COLO829 (cell line): ENCODE results near the gene TTYH1.
A peak's percentile ranks its signal among the peaks of the same experiment; 100 is the strongest.
"Not testable (repeated sequence)": the region's sequence is repeated elsewhere in the genome, so short reads cannot be mapped to it uniquely, and the experiment has no call there.

Experiments
- DNase-seq: peaks from one replicate; pipeline ENCODE4 v3.0.0; 2012; ENCODE audit warnings: low spot score

Gene TTYH1

DNA sequence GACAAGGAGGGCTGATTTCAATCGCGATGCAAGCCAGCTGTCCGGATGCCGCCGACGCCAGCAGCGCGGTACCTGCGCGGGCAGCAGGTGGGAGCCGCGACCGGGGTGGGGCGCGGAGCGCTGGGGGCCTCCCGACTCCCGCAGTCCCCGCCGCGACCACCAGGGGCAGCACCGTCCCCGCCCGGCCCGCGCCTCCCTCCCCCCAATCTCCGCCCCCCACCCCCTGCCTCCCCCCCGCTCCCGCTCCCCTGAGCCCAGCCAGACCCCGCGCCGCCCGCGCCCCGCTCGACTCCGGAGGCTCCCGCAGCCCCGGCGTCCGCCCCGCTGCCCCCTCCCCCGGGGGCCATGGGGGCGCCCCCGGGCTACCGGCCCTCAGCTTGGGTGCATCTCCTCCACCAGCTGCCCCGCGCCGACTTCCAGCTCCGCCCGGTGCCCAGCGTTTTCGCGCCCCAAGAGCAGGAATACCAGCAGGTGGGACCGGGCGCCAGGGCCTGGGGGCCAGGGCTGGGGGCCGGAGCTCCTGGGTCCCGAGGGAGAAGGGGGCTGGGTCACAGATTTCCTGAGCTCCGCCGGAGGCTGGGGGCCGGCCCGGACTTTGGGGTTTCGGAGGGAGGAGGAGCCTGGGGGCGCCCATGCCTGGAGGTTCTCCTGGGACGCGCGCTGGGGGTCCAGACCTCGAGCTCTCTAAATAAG lies at the start of gene TTYH1:
Gene TTYH1 (plus strand): TSS at position 257 of the 693 bp plus-strand sequence. CDS start 89 bp downstream, at position 346.
- DNase-seq = peak; percentile 24

DNA sequence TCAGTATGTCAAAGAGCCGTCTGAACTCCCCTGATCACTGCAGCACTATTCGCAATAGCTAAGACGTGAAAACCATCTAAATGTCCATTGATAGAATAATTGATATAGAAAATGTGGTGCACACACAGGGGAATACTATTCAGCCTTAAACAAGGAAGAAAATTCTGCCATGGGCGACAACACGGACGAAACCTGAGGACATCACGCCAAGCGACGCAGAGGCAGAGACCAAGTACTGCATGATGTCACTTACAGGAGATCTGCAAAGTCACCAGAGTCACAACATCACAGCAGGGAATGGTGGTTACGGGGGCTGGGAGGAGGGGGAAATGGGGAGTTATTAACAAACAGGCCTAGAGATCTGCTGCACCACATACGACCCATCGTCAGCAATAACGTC lies 49.5 kb upstream of the TTYH1 start:
- DNase-seq = not testable (repeated sequence)

DNA sequence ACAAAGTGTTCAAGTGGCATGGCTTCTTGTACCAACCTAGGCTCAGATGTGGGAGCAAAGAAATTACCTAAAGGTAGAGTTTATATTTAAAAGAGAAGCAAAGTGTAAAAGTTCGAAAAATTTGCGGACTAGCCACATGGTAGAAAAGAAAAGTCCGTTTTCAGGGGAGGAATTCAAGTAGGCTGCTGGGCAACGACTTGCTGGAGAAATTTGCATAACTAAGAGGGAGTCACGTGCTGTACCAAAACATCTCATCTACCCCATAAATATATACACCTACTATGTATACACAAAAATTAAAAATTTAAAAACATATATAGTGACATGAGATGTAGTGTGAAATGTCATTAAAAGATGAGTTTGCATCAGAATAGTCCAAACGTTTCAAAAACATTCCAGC lies 48.5 kb upstream of the TTYH1 start:
- no peak for DNase-seq

DNA sequence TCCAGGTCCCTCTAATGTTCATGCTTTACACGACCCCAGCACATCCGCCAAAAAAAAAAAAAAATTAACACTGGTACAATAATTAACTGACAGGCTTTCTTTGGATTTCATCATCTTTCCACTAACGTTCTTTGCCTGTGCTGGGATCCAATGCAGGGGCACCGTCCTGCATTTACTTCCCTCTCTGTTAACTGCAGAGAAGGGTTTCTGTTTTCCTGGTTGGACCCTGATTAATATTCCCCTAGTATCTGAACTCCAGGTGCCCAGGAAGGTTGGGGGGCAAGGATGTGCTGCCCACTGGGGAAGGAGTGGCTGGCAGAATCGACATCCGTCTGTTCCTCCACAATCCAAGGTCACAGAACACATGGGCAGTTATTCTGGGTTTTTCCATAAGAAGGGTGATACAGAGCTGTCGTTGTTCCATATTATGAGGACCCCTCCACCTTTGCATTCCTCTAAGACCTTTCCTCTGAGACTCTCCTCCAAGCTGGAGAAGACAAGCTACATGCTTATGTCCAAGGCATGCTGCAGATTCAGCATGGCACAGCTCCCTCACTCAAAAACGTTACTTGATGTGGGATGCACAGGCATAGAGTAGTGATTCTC lies 46.1 kb upstream of the TTYH1 start:
- DNase-seq = no peak

DNA sequence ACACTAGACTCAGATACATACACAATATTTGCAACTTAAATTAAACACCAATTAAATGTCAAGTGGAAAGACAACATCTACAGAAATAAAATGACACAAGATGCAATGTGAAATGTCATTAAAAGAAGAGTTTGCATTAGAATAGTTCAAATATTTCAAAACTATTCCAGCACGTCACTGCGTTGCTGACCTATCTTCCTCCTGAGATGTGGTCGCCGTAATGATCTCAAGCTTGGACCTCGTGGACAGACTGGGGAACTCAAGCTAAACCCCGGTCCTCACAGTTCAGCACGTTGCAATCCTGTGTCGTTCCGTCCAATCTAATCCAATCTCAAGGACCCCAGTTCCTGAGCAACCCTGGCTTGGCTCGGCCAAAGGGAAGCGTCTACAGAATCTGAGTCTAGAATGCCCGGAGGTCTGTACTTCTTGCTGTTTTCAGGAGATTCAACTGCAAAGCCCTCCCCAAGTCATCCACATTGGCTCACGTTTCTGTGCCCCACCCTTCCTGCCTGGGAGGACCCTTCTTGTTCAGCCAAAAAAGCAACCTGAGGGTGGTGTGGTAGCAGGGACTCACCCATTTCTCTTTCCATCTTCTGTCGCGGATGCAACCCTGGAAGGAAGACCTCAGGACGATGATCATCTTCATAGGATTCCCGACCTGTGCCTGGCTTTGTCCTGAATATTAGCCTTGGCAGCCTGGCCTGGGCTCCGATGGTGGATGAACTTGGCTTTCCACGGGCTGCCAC lies 45.4 kb upstream of the TTYH1 start:
- DNase-seq = not testable (repeated sequence)

DNA sequence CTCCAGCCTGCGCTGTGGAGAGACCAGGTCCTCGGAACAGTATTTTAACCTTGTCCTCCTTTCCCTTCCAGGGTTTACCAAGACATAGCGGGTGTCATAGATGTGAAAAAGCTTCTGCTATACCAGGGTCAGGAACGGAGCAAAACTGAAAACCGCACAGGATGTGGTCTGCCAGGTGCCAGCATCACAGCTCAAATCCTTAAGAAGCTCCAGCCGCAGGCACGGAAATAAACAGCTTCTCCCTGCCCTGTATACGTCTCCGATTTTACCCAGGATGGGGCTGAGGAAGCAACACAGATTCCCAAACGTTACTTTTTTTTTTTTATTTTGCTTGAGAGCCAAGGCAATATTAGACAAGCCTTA lies 44.8 kb upstream of the TTYH1 start:
- DNase-seq = not testable (repeated sequence)

DNA sequence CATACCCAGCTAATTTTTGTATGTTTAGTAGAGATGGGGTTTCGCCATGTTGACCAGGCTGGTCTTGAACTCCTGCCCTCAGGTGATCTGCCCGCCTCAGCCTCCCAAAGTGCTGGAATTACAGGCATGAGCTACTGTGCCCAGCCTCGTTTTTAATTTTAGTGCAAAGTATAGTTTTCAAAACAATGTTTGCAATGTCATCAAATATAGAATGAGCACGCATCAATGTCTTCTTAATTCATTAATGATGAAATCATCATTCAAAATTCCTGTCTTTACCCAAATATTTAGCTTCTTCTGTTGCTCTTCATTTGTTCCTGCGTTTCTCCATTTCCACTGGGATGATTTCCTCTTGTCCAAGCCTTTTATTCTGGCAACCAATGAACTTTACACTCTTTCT lies 43.8 kb upstream of the TTYH1 start:
- DNase-seq = not testable (repeated sequence)

DNA sequence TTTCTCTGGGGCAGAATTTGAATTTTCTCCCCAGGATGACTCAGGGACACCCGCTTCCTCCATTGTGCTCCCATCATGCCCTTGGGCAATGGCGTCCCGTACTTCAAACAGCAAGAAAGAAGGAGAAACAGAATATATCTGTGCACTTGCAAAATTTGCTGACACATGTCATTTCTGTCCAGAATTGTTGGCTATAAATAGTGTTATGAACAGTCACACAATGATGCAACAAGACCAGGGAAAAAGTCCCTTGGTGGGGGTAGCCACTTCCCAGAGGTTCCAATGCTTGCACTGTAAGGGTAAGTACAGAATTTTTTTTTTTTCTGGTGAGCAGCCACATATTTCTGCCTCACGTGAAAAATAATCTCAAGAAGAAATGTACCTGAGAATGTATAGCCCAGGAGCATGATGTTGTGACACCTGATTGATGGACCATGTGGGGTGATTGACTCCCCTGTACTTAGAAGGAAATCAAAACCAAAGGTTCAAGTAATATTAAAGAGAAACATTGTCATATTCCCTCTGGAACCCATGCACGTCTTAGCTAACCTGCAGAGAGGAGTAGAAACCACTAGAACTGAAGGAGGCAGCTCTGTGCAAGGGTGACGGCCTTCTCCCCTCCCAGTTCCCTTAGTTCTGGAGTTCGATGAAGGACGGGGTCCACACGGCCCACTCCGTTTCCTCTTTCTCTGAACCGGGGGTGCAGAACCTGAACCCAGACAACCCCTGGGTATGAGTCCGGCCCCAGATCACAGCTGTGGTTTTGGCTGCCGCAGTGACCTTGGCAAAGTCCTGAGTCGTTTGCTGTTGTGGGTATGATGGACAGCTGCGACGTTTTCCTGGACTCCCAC lies 41.3 kb upstream of the TTYH1 start:
- DNase-seq = no peak

DNA sequence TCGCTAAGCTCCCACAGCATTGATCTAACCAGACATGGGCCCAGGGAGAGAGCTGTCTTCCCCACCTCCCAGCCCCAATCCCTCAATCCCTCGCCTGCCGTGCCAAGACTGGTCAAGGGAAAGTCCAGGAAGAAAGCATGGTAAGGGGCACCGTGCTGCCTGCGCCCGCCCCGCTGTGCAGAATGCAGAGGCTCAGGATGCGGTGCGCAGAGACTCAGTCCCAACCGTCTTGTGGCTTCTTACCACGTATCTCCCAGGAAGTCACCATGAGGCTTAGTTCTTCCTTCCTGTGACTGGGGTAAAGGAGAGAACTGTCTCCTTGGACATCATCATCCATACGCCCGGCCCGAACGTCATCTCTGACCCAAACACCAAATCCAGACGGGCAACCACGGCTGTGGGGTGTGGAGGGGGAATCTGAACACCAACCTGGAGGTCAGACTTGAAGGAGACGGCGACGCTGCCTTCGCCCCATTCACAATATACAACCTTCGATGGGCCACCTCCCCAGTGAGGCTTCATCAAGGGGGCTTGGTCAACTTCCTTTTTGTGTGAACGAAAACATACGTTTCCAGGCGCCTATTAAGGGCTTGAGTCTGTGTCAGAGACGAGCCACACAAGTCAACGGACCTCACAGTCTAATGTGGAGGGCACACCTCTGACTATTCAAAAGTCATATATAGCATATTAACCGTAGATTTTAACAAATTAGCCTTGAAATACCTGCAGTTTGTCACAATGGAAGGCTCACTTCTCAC lies 39.9 kb upstream of the TTYH1 start:
- not testable (repeated sequence) for DNase-seq

DNA sequence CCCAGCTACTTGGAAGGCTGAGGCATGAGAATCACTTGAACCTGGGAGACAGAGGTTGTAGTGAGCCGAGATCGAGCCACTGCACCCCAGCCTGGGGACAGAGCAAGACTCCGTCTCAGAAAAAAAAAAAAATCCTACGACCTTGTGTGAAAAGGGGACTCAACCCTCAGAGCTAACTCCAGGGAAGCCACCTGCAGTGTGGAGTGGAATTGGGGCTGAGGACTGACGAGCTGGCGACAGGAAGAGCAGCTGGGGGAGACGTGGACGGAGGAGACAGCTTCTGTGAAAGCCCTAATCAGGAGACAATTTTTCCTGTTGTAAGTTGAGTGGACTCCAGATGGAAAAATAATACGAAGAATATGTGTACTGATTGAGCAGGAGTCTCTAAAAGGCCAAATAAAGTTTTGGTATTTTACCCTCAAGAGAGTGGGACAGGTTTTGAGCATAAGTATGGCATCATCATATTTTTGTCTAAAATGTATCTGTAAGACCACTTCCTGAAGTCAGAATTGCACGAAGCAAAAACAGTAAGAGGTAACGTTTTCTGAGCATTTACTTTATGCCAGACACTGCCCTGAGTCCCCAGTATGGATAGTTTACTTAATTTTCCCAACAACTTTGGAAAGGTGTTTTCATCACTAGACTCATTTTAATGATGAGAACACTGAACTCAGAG lies 38.5 kb upstream of the TTYH1 start:
- DNase-seq = no peak

DNA sequence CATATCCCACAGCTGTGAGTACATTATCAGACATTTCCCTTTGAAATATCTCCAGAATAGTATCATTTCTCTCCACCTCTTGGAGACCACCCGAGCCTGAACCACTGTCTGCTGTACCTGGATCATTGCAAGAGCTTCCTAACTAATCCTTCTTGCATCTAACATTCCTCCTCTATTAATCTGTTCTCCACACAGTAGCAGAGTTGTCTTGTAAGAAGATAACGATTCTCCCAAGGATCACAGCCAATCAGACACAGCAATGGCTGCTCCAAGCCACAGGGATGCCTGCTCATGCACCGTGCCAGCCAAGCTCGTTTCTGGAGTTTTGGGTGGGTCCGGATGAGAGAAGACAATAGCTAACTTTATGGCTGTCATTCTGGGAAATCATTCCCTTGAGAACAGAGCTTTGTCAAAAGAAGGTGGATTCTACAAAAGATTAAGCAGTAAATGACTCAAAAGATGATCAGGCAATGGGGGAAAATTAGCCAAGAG lies 36.0 kb upstream of the TTYH1 start:
- DNase-seq = no peak

DNA sequence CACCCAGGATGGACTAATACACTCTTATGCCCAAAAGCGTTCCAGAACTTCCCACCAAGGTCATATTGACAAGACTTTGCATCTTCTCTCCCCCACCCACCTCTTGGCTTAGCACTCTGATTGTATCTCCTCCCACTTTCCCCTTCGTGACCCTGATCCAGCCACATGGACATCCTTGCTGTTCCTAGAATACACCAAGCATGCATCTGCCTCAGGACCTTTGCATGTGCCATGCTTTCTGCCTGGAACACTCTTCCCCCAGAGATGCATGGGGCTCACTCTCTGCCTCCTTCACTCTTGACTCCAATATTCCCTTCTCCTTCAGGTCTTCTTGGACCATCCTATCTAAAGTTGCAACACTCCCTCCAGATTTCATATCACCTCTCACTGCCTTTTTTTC lies 34.4 kb upstream of the TTYH1 start:
- DNase-seq = no peak

DNA sequence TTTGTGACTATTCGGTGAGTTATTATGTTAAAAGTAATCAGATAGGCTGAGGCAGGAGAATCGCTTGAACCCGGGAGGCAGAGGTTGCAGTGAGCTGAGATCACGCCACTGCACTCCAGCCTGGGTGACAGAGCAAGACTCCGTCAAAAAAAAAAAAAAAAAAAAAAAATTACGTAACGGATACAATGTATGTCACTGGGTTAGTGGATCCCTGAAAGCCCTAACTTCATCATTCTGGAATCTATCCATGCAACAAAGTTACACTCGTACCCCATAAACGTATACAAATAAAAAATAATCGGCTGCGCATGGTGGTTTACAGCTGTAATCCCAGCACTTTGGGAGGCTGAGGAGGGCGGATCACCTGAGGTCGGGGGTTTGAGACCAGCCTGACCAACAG lies 33.2 kb upstream of the TTYH1 start:
- DNase-seq = not testable (repeated sequence)

DNA sequence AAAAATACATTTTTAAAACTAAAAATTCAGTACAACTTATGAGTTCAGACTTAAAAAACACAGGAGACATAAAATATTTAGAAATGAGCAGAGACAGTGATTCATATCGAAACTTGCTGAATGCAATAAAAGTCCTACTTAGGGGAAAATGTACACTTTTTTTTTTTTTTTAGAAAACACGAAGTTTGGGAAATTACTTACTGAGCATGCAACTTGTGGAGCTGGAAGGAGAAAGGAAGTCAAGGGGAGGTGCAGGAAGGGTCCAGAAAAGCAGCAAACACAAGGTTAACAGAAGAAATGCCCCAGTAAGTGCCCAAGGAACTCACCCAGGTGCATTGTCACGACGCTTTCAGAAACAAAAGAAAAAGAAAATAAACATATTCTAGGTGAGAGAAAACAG lies 31.9 kb upstream of the TTYH1 start:
- no peak for DNase-seq

DNA sequence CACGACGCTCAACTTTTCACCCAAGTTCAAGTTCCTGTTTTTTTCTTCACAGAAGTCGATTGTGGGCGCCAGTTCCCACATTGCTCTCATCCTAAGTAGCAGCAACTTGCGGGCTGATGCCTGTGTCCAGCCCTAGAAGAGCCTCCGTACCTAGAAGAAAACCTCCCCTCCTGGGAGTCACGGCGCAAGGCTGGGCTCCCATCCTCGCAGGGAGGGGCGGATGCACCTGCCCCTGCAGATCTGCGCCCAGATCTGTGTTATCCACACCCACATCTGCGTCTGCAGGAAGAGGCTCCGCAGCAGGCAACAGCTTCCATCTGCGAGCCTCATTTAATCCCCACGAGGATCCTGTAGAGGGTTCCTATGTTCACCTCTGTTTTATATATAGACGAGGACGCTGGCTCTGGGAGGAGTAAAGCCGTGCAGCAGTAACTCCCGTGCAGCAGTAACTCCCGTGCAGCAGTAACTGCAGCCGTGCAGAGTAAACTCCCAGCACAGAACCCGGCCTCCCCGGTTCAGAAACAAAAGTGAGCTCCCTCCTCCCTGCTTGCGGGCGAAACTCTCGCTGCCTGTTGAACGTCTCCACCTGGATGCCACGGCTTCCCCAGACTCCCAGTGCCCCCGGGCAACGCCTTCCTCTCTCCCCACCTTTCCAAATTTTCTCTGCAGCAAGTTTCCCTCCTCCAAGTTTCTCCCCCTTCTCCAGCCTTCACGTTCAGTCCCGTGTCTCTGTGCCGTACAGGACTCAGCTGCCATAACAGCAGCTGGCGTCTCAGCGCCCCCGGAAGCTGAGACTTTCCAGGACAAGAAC lies 27.1 kb upstream of the TTYH1 start:
- no peak for DNase-seq

DNA sequence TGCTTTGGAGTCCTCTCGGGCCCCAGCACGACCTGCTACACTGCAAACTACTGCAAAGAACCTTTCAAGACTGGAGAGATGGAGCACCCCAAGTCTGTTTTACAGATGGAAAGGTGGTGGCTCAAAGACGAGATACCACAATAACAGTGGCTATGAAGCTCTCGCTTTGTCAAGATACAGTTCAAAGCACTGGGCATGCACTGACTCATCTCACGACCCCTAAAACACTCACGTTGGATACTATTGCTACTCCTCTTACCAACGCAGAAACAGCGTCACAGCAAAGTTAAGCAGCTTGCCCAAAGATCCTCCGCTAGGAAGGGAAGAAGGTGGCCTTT lies 26.5 kb upstream of the TTYH1 start:
- no peak for DNase-seq

DNA sequence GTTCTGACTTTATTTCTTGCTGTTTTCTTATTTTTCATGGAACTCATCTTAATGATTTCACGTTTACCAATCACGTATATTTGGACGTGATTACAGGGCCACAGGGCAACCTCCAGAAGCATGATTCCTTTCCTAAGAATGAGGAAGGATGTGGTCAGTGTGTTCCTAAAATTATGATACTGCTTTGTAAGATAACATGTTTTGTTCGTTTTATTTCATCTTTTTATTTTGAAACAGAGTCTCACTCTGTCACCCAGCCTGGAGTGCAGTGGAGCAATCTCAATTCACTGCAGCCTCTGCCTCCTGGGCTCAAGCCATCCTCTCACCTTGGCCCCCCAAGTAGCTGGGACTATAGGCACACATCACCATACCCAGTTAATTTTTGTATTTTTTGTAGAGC lies 25.7 kb upstream of the TTYH1 start:
- DNase-seq = no peak

DNA sequence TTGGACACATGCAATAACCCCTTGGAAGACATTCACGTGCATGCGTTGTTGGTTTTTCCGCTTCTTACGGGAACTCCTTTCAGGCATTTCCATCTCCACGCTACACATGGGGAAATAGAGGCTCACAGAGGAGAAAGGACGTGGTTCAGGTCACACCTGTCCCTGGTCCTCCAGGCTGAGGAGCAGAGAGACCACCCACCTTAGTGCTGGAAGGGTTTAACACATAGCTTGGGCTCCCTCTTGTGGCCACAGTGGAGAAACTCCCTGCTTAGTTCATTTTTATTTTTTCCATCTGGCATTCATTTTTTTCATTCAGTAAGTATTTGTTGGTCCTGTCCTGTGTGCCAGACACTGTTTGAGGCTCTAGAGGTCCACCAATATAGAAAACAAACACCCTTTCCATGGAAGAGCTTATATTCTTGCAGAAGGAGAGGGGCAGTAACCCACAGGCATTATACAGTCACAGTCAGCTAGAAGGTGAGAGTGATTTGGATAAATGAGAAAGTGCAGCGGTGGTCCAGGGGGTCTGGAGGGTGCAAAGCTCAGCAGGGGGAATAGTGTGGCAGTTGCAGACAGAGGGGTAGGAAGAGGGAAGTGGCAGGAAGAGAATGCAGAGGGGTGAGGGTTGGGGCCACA lies 24.2 kb upstream of the TTYH1 start:
- peak; percentile 29 for DNase-seq

DNA sequence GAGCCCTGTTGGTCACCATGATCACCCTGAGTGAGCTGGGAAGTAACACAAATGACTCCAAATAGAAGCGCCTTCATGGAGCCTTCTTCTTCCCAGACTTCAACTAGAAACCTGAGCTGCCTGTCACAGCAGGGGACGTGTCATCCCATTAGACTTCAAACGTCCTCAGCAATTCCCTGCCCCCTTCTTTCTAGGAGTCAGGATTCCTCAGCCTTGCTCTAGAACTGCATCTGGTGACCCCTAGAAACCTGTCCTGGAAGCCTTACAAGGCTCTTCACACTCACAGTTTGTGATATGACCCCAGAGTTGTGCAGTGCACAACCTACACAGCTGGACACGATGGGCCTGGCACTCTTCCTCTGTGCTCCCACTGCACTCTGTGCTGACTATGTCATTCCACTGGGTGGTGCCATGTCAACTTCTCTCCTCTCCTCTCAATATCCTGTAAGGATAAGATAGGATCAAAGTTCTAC lies 23.6 kb upstream of the TTYH1 start:
- DNase-seq = no peak

DNA sequence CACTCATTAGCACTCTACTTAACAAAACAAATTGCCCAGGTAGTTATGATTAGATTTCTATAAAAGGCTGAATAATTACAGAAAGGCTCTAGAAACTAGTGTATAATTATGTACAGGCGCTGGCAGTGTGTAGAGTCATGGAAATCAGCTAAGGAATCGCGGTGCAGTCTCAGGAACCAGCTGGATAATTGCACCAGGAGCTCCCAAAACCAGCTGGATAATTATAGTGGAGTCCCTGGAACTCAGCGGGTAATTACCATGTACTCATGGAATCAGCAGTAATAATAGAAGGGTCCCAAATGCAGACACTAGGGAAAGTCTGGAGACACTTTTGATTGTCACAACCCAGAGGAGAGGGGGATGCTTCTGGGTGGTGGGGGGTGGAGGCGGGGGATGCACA lies 23.2 kb upstream of the TTYH1 start:
- no peak for DNase-seq
